Measurements from ENCODE around the gene WNT16. TPM values are rescaled to one million over a fixed set of nuclear protein-coding genes. Genes with fewer than 3 reads are reported as not detected.

WNT16 gene
- total RNA-seq, 4 donors from 2014 or later: not detected

DNA sequence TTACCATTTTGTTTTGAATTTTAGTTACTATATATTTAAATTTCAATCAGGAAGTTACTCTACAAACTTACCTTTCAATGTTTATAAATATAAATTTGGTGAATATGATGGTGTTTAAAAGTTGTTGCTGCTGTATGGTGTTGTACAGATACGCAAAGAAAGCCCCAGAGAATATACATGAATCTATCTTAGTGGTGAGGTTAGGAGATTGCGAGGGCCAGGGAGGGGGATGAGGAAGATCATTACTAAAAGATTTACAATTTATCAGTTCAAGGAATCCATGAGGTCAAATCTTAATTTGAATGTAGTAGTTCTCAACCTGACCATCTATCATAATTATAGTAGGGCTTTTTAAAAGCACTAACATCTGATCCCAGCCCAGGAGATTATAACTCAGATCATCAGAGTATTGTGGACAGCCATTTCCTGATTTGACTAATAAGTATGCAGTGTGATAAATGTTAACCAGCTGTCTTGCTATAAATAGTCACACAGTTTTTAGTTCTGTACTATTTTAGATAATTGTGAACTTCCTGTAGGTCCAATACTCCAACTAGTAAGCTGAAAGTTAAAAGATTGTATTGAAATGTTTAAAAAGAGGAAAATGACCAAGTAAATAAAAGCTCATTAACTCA is 43.7 kb downstream of the WNT16 start:
- Histone ChIP-seq H3K36me3 (peaks cover 0 to 6% of the 10 kb centered on the region in 2 donors), H3K27ac (no peak overlapping the region), H3K4me3 (replicated peaks in 1 of 3) (no peak overlapping the region), H3K9me3 (no peaks in the 10 kb centered on the region), H3K27me3 (no peaks in the 10 kb centered on the region), H3K4me1 (peaks cover 4 to 5% of the 10 kb centered on the region in 2 donors)
- DNase-seq: no peak
- intact Hi-C loops (cut with DNase I): no loop called here
- TF ChIP-seq POLR2A (IDR thresholded peaks at IDR 0.05): no peak
- TF ChIP-seq, protein P1, sequence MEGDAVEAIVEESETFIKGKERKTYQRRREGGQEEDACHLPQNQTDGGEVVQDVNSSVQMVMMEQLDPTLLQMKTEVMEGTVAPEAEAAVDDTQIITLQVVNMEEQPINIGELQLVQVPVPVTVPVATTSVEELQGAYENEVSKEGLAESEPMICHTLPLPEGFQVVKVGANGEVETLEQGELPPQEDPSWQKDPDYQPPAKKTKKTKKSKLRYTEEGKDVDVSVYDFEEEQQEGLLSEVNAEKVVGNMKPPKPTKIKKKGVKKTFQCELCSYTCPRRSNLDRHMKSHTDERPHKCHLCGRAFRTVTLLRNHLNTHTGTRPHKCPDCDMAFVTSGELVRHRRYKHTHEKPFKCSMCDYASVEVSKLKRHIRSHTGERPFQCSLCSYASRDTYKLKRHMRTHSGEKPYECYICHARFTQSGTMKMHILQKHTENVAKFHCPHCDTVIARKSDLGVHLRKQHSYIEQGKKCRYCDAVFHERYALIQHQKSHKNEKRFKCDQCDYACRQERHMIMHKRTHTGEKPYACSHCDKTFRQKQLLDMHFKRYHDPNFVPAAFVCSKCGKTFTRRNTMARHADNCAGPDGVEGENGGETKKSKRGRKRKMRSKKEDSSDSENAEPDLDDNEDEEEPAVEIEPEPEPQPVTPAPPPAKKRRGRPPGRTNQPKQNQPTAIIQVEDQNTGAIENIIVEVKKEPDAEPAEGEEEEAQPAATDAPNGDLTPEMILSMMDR (IDR thresholded peaks at IDR 0.05): no peak
- 93 to 94% methylated on average over 2 of the region's 2 CpGs for WGBS, 2 donors

DNA sequence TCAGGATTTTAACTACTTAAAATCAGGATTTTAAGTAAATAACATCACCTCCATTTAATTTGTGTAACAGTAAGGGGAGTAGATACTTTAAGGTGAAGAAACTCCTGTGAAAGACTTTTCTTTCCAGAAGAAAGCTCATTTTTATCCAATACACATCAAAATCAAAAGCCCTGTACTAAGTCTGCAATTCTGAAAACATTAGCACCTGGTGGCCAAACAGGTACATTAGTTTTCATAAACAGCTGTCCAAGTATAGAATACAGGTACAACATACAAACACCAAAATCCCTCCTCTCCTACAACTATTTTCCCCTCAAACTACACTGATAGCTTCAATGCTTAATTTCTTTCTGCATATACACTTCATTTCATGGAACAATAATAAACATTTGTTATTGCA is 44.4 kb downstream of the WNT16 start:
- intact Hi-C loops (cut with DNase I): no loop called here
- H3K4me1 ChIP-seq: peaks cover 4 to 5% of the 10 kb centered on the region in 2 donors
- H3K4me3 ChIP-seq (replicated peaks in 1 of 3): no peak overlapping the region
- H3K27me3 ChIP-seq: no peaks in the 10 kb centered on the region
- TF ChIP-seq POLR2A (IDR thresholded peaks at IDR 0.05): no peak
- TF ChIP-seq, protein P1 (IDR thresholded peaks at IDR 0.05): peak in 1 of 6 experiments; percentile 8
- H3K27ac ChIP-seq: no peak overlapping the region
- peaks cover 3 to 13% of the 10 kb centered on the region in 2 donors for H3K36me3 ChIP-seq
- no peaks in the 10 kb centered on the region for H3K9me3 ChIP-seq
- no peak for DNase-seq

DNA sequence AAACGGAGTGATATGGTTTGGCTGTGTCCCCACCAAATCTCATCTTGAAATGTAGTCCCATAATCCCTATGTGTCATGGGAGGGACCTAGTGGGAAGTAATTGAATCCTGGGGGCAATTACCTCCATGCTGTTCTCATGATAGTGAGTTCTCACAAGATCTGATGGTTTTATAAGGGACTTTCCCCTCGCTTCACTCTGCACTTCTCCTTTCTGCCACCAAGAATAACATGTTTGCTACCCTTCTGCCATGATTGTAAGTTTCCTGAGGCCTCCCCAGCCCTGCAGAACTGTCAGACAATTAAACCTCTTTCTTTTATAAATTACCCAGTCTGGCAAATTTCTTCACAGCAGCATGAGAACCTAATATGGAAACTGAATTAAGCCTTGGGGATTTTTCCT is 48.2 kb downstream of the WNT16 start:
- intact Hi-C loops (cut with DNase I): no loop called here

DNA sequence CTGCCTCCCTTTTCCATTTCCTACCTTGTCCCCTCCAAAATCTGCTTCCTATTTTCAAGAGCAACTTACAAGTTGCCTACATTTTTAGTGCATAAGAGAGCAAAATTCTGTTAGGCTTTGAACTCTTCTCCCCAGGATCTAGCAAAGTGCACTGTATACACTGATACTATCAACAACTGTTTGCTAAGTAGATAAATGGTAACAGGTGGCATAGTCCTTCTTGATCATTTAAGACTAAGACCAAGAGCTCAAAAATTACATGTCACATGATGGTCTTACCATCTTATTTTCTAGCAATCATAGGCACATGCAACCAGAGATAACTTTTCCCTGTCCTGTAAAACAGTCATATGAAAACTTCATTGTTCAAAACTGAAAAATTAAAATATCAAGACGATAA is 51.1 kb downstream of the WNT16 start:
- TF ChIP-seq POLR2A (IDR thresholded peaks at IDR 0.05): no peak
- TF ChIP-seq, protein P1 (IDR thresholded peaks at IDR 0.05): no peak
- WGBS, 2 donors: 96% methylated on average over 1 of the region's 1 CpG

More for the DNA sequence above, 48.2 kb downstream of the WNT16 start:
- 94 to 98% methylated on average over 2 of the region's 2 CpGs for WGBS, 2 donors
- Histone ChIP-seq H3K9me3 (no peaks in the 10 kb centered on the region), H3K4me1 (no peaks in the 10 kb centered on the region), H3K27me3 (no peaks in the 10 kb centered on the region), H3K36me3 (peaks cover 3 to 15% of the 10 kb centered on the region in 2 donors), H3K27ac (no peak overlapping the region), H3K4me3 (replicated peaks in 1 of 3) (no peak overlapping the region)
- DNase-seq: no peak
- no peak for TF ChIP-seq POLR2A (IDR thresholded peaks at IDR 0.05)
- TF ChIP-seq, protein P1 (IDR thresholded peaks at IDR 0.05): no peak

DNA sequence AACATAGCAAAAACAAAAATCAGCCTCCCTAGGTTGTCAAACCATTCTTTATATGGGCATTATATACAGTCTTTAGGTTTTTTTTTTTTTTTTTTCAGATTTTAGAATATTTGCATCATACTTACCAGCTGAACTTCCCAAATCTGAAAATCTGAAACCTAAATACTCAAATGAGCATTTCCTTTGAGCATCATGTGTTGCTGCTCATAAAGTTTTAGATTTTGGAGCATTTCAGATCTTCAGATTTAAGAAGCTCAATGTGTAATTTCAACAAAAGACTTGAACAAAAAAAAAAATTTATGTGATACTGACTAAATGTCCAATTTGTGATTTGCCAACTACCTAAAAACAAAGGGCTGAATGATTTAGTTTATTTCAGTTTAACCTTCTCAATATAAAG is 53.7 kb downstream of the WNT16 start:
- intact Hi-C loops (cut with DNase I): no loop called here
- H3K27me3 ChIP-seq: no peaks in the 10 kb centered on the region
- no peaks in the 10 kb centered on the region for H3K9me3 ChIP-seq
- peaks cover 13 to 26% of the 10 kb centered on the region in 2 donors for H3K4me1 ChIP-seq
- no peak for TF ChIP-seq POLR2A (IDR thresholded peaks at IDR 0.05)
- TF ChIP-seq, protein P1 (IDR thresholded peaks at IDR 0.05): no peak
- DNase-seq: no peak
- H3K36me3 ChIP-seq: peaks cover 3 to 9% of the 10 kb centered on the region in 2 donors
- no peak overlapping the region for H3K4me3 ChIP-seq (replicated peaks in 1 of 3)
- H3K27ac ChIP-seq: no peak overlapping the region

More for the DNA sequence above, 51.1 kb downstream of the WNT16 start:
- DNase-seq: no peak
- Histone ChIP-seq H3K9me3 (no peaks in the 10 kb centered on the region), H3K27ac (no peak overlapping the region), H3K4me1 (peaks cover 2 to 7% of the 10 kb centered on the region in 2 donors), H3K36me3 (peaks cover 3 to 15% of the 10 kb centered on the region in 2 donors), H3K4me3 (replicated peaks in 1 of 3) (no peak overlapping the region), H3K27me3 (no peaks in the 10 kb centered on the region)
- intact Hi-C loops (cut with DNase I): no loop called here

All from thyroid gland (tissue), 4 donors.